HepG2 (cell line): ENCODE data around the gene ALDH2. TPM values are rescaled to one million over a fixed set of nuclear protein-coding genes. Genes with fewer than 3 reads are reported as not detected.
A peak's percentile ranks its signal among the peaks of the same experiment; 100 is the strongest.

Source experiments
- ADNP ChIP-seq: sonication (generic); formaldehyde crosslinking; IDR thresholded peaks from 2 replicates; pipeline ENCODE4 v1.4.0; 2020; ENCODE audit warnings: missing genetic modification reagents
- ARNT2 ChIP-seq: sonication (generic); formaldehyde crosslinking; IDR thresholded peaks from 2 replicates; pipeline ENCODE4 v1.8.0; 2022; ENCODE audit warnings: mild to moderate bottlenecking, low read depth, missing genetic modification reagents, moderate library complexity
- ATF7 ChIP-seq, 2 experiments: fragments of 450-650 bp in 1 of 2; sonication (generic) in 1 of 2; formaldehyde crosslinking in 1 of 2; IDR thresholded peaks; 2 replicates each; pipeline versions ENCODE4 v1.4.0 to v1.6.1; 2016 to 2020; ENCODE audit warnings: antibody characterized with exemption in 1 of 2, mild to moderate bottlenecking in 1 of 2, missing genetic modification reagents in 1 of 2
- ATM ChIP-seq: fragments of 450-650 bp; IDR thresholded peaks from 2 replicates; pipeline ENCODE4 v1.7.1; 2017; ENCODE audit warnings: mild to moderate bottlenecking, borderline replicate concordance
- DMAP1 ChIP-seq: IDR thresholded peaks from 2 replicates; pipeline ENCODE4 v1.6.1; 2016
- ESRRA ChIP-seq: sonication (generic); formaldehyde crosslinking; IDR thresholded peaks from 2 replicates; pipeline ENCODE4 v1.5.1; 2020; ENCODE audit warnings: mild to moderate bottlenecking, low read depth, missing genetic modification reagents
- GMEB2 ChIP-seq: IDR thresholded peaks from 2 replicates; pipeline ENCODE4 v1.6.1; 2016; ENCODE audit warnings: missing biosample characterization, missing genetic modification reagents, low read depth
- HDAC2 ChIP-seq: sonication (generic); formaldehyde crosslinking; IDR thresholded peaks from 2 replicates; pipeline ENCODE4 v1.4.0; 2020; ENCODE audit warnings: missing genetic modification reagents
- HNRNPH1 ChIP-seq: fragments of 200-400 bp; formaldehyde crosslinking; optimal IDR thresholded peaks from 2 replicates; pipeline ENCODE3; 2017; ENCODE audit warnings: mild to moderate bottlenecking, low read depth, low read length
- RAD51 ChIP-seq: fragments of 450-650 bp; IDR thresholded peaks from 2 replicates; pipeline ENCODE4 v1.6.1; 2016; ENCODE audit warnings: borderline replicate concordance
- RBM39 ChIP-seq: fragments of 200-400 bp; formaldehyde crosslinking; IDR thresholded peaks from one replicate; pipeline ENCODE4 v1.6.1; 2018; ENCODE audit warnings: antibody characterized with exemption, mild to moderate bottlenecking, low read depth, low read length; ENCODE audit not compliant: poor library complexity, severe bottlenecking
- RCOR2 ChIP-seq: IDR thresholded peaks from 2 replicates; pipeline ENCODE4 v1.6.1; 2016; ENCODE audit warnings: missing biosample characterization, missing genetic modification reagents
- SALL1 ChIP-seq: sonication (generic); formaldehyde crosslinking; IDR thresholded peaks from 2 replicates; pipeline ENCODE4 v1.8.0; 2022; ENCODE audit warnings: mild to moderate bottlenecking, missing genetic modification reagents
- SIX4 ChIP-seq: sonication (generic); formaldehyde crosslinking; IDR thresholded peaks from 2 replicates; pipeline ENCODE4 v1.4.0; 2020; ENCODE audit warnings: missing genetic modification reagents
- SKIL ChIP-seq: sonication (generic); formaldehyde crosslinking; IDR thresholded peaks from 2 replicates; pipeline ENCODE4 v1.8.0; 2022; ENCODE audit warnings: missing genetic modification reagents, mild to moderate bottlenecking, moderate library complexity, borderline replicate concordance
- TBL1XR1 ChIP-seq: fragments of 150-350 bp; IDR thresholded peaks from 2 replicates; pipeline ENCODE4 v1.6.1; 2014; ENCODE audit warnings: borderline replicate concordance, low read length; ENCODE audit not compliant: partially characterized antibody
- TGIF2 ChIP-seq: IDR thresholded peaks from 2 replicates; pipeline ENCODE4 v1.6.1; 2016; ENCODE audit warnings: control low read depth, missing compliant biosample characterization
- YEATS4 ChIP-seq: sonication (generic); formaldehyde crosslinking; IDR thresholded peaks from 2 replicates; pipeline ENCODE4 v1.4.0; 2020; ENCODE audit warnings: missing genetic modification reagents, borderline replicate concordance
- ZBTB7B ChIP-seq: sonication (generic); formaldehyde crosslinking; IDR thresholded peaks from 2 replicates; pipeline ENCODE4 v1.4.0; 2020; ENCODE audit warnings: missing genetic modification reagents
- ZFP37 ChIP-seq: sonication (generic); formaldehyde crosslinking; IDR thresholded peaks from 2 replicates; pipeline ENCODE4 v1.4.0; 2020; ENCODE audit warnings: missing genetic modification reagents, borderline replicate concordance
- ZFY ChIP-seq: sonication (generic); formaldehyde crosslinking; IDR thresholded peaks from 2 replicates; pipeline ENCODE4 v1.4.0; 2020; ENCODE audit warnings: missing genetic modification reagents
- ZIK1 ChIP-seq: sonication (generic); formaldehyde crosslinking; IDR thresholded peaks from 2 replicates; pipeline ENCODE4 v1.5.0; 2020; ENCODE audit warnings: mild to moderate bottlenecking, low read depth, missing genetic modification reagents, borderline replicate concordance
- ZKSCAN8 ChIP-seq: IDR thresholded peaks from 2 replicates; pipeline ENCODE4 v1.6.1; 2016; ENCODE audit warnings: borderline replicate concordance, missing genetic modification reagents, missing compliant biosample characterization
- ZNF275 ChIP-seq: sonication (generic); formaldehyde crosslinking; IDR thresholded peaks from 2 replicates; pipeline ENCODE4 v1.8.0; 2022; ENCODE audit warnings: missing genetic modification reagents, mild to moderate bottlenecking, inconsistent platforms, borderline replicate concordance
- ZNF30 ChIP-seq: sonication (generic); formaldehyde crosslinking; IDR thresholded peaks from 2 replicates; pipeline ENCODE4 v1.5.0; 2020; ENCODE audit warnings: mild to moderate bottlenecking, missing genetic modification reagents
- ZNF543 ChIP-seq: sonication (generic); formaldehyde crosslinking; IDR thresholded peaks from 2 replicates; pipeline ENCODE4 v1.4.0; 2020; ENCODE audit warnings: mild to moderate bottlenecking, missing genetic modification reagents
- polyA plus RNA-seq, 8 experiments: library from polyadenylated mRNA; depleted of rRNA in 3 of 8; stranded (reverse) in 7 of 8; unstranded in 1 of 8; fragments of >200 nt; fragmentation: Illumina TruSeq in 4 of 8; extraction: Trizol in 4 of 8; gene quantifications; 2 replicates each; pipeline versions ENCODE4 v1.2.1 to v1.2.3, GENCODE V29; 2011 to 2016; ENCODE audit warnings: low read depth in 4 of 8, missing spikeins in 1 of 8, mixed read lengths in 1 of 8; ENCODE audit not compliant: insufficient read depth in 1 of 8
- total RNA-seq, 5 experiments: library from RNA; depleted of rRNA; stranded (reverse); fragments of >200 nt; fragmentation: Illumina TruSeq; extraction: Trizol; gene quantifications; 2 replicates each; pipeline ENCODE4 v1.2.3, GENCODE V29; 2016; ENCODE audit warnings: low read depth in 1 of 5

ALDH2 gene
- total and polyA plus RNA-seq, 2 of the 13 experiments (the other 11 are each of a cell fraction or from before 2014, with no cell fraction given) = 78.8 to 103 TPM

- 0 out of 2 replicates have a peak, but pooled peaks have one; percentile 44 for TF ChIP-seq ZNF543 (CRISPR knock-in tag)
- no peak for TF ChIP-seq ADNP (CRISPR knock-in tag)
- TF ChIP-seq ATF7 (IDR thresholded peaks at IDR 0.05) = no peak
- TF ChIP-seq ATF7 (CRISPR knock-in tag; IDR thresholded peaks at IDR 0.05) = no peak
- no peak for TF ChIP-seq ZNF30 (CRISPR knock-in tag)
- TF ChIP-seq ZFP37 (CRISPR knock-in tag) = no peak
- TF ChIP-seq ZKSCAN8 (CRISPR knock-in tag) = 0 out of 2 replicates have a peak, but pooled peaks have one; percentile 42
- peak; percentile 50; the same call in 1 of the 2 replicates for TF ChIP-seq YEATS4
- TF ChIP-seq GMEB2 (CRISPR knock-in tag) = no peak
- 0 out of 2 replicates have a peak, but pooled peaks have one; percentile 64 for TF ChIP-seq ESRRA (CRISPR knock-in tag)
- TF ChIP-seq RBM39 = no peak
- TF ChIP-seq TGIF2 (CRISPR knock-in tag) = 0 out of 2 replicates have a peak, but pooled peaks have one; percentile 54
- TF ChIP-seq HDAC2 (CRISPR knock-in tag) = peak; percentile 35; the same call in 1 of the 2 replicates
- peak; percentile 99 for TF ChIP-seq TBL1XR1
- TF ChIP-seq SKIL (CRISPR knock-in tag) = peak; percentile 97
- no peak for TF ChIP-seq ATM
- 0 out of 2 replicates have a peak, but pooled peaks have one; percentile 43 for TF ChIP-seq ZNF275 (CRISPR knock-in tag)
- 0 out of 2 replicates have a peak, but pooled peaks have one; percentile 8 for TF ChIP-seq ZFY (CRISPR knock-in tag)
- TF ChIP-seq ZIK1 (CRISPR knock-in tag) = no peak
- TF ChIP-seq HNRNPH1 = no peak
- TF ChIP-seq ARNT2 = no peak
- TF ChIP-seq RCOR2 (CRISPR knock-in tag) = no peak
- 0 out of 2 replicates have a peak, but pooled peaks have one; percentile 34 for TF ChIP-seq ZBTB7B (CRISPR knock-in tag)
- peak; percentile 65; the same call in 1 of the 2 replicates for TF ChIP-seq DMAP1 (CRISPR knock-in tag)
- TF ChIP-seq SIX4 (CRISPR knock-in tag) = peak; percentile 46
- TF ChIP-seq SALL1 (CRISPR knock-in tag) = peak; percentile 77
- TF ChIP-seq RAD51 = no peak
Measured at GRCh38 chr12:111777345-111778045, 10.8 kb downstream of the ALDH2 start (continued).
